ENCODE results near the gene CEACAM1. TPM values are rescaled to one million over a fixed set of nuclear protein-coding genes. Genes with fewer than 3 reads are reported as not detected.

The CEACAM1 gene
- total and polyA plus RNA-seq, 4 donors: 0.60 to 4.4 (median 1.2) TPM

DNA sequence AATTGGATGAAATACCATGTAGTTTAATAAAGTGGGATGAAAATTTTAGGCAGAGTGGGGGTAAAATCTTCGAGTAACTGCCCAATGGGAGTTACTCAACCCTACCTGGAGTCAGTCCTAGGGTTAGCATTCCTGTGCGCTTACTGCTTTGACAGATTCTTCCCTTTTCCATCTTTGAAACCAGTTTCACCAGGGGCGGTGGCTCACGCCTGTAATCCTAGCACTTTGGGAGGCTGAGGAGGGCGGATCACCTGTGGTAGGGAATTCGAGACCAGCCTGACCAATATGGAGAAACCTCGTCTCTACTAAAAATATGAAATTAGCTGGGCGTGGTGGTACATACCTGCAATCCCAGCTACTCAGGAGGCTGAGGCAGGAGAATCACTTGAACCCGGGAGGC lies 48.5 kb downstream of the CEACAM1 start:
- Histone ChIP-seq H3K4me3 (ENCODE audit: low read depth, low read length) (no peak overlapping the region), H3K9me3 (ENCODE audit: control insufficient read depth, insufficient read depth, low read length) (no peaks in the 10 kb centered on the region), H3K27me3 (ENCODE audit: control insufficient read depth, insufficient read depth, low read length) (no peaks in the 10 kb centered on the region), H3K36me3 (ENCODE audit: control insufficient read depth, insufficient read depth, low read length) (no peaks in the 10 kb centered on the region), H3K4me1 (ENCODE audit: control insufficient read depth, insufficient read depth, low read length) (no peaks in the 10 kb centered on the region), H3K27ac (ENCODE audit: low read depth, low read length) (no peak overlapping the region)
- WGBS (ENCODE audit: insufficient coverage): 100% methylated on average over 1 of the region's 9 CpGs
- no peak for DNase-seq (ENCODE audit: low read depth in 4 of 6, low spot score in 6 of 6)

DNA sequence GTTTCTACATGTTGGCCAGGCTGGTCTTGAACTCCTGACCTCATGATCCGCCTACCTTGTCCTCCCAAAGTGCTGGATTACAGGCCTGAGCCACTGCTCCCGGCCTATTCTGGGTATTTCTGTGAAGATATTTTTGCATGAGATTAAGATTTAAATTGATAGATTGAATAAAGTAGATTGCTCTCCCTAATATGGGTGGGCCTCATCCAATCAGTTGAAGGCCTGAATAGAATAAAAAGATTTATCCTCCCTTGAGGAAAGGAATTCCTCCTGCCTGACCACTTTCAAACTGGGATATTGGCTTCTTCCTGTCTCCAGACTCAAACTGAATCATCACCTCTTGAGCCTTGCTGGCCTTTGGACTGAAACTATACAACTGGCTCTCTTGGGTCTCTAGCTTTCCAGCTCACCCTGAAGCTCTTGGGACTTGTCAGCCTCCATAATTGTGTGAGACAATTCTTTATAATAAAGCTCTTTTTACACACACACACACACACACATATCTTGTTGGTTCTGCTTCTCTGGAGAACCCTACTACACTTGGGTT lies 49.4 kb downstream of the CEACAM1 start:
- Histone ChIP-seq H3K4me1 (ENCODE audit: control insufficient read depth, insufficient read depth, low read length) (no peaks in the 10 kb centered on the region), H3K27ac (ENCODE audit: low read depth, low read length) (no peak overlapping the region), H3K4me3 (ENCODE audit: low read depth, low read length) (no peak overlapping the region), H3K36me3 (ENCODE audit: control insufficient read depth, insufficient read depth, low read length) (no peaks in the 10 kb centered on the region), H3K27me3 (ENCODE audit: control insufficient read depth, insufficient read depth, low read length) (no peaks in the 10 kb centered on the region), H3K9me3 (ENCODE audit: control insufficient read depth, insufficient read depth, low read length) (no peaks in the 10 kb centered on the region)
- DNase-seq (ENCODE audit: low read depth in 4 of 6, low spot score in 6 of 6): no peak
- 100% methylated on average over 2 of the region's 2 CpGs for WGBS (ENCODE audit: insufficient coverage)

DNA sequence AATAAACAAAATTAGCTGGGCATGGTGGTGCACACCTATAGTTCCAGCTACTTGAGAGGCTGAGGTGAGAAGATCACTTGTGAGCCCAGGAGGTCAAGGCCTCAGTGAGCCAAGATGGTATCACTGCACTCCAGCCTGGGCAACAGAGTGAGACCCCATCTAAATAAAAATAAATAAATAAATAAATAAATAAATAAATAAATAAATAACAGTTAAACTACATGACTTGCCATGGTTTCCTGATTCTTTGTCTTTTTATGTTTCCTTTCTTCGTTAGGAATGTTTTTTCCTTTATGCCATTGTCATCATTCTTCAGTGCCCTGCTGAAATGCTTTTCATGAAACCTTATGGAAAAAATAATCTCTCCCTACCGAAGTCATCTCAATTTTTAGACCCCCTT lies 50.3 kb downstream of the CEACAM1 start:
- DNase-seq (ENCODE audit: low read depth in 4 of 6, low spot score in 6 of 6): no peak
- H3K9me3 ChIP-seq (ENCODE audit: control insufficient read depth, insufficient read depth, low read length): no peaks in the 10 kb centered on the region
- no peak overlapping the region for H3K4me3 ChIP-seq (ENCODE audit: low read depth, low read length)
- H3K36me3 ChIP-seq (ENCODE audit: control insufficient read depth, insufficient read depth, low read length): no peaks in the 10 kb centered on the region
- no peak overlapping the region for H3K27ac ChIP-seq (ENCODE audit: low read depth, low read length)
- WGBS (ENCODE audit: insufficient coverage): no CpG with 5 or more reads among the region's 2 CpGs
- H3K27me3 ChIP-seq (ENCODE audit: control insufficient read depth, insufficient read depth, low read length): no peaks in the 10 kb centered on the region
- no peaks in the 10 kb centered on the region for H3K4me1 ChIP-seq (ENCODE audit: control insufficient read depth, insufficient read depth, low read length)

DNA sequence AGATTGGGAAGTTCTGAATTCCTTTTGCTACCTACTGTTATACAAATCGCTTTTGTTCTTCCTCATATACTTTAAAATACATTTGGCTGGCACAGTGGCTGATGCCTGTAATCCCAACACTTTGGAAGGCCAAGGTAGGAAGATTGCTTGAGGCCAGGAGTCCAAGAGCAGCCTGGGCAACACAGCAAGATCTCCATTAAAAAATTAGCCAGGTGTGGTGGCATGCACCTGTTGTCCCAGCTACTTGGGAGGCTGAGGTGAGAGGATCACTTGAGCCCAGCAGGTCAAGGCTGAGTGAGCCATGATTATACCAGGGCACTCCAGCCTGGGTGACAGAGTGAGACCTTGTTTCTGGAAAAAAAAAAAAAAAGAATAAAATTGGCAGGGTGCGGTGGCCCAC lies 51.2 kb downstream of the CEACAM1 start:
- DNase-seq (ENCODE audit: low read depth in 4 of 6, low spot score in 6 of 6): no peak
- 100% methylated on average over 1 of the region's 2 CpGs for WGBS (ENCODE audit: insufficient coverage)
- H3K4me1 ChIP-seq (ENCODE audit: control insufficient read depth, insufficient read depth, low read length): no peaks in the 10 kb centered on the region
- H3K27me3 ChIP-seq (ENCODE audit: control insufficient read depth, insufficient read depth, low read length): no peaks in the 10 kb centered on the region
- no peaks in the 10 kb centered on the region for H3K36me3 ChIP-seq (ENCODE audit: control insufficient read depth, insufficient read depth, low read length)
- no peaks in the 10 kb centered on the region for H3K9me3 ChIP-seq (ENCODE audit: control insufficient read depth, insufficient read depth, low read length)
- no peak overlapping the region for H3K27ac ChIP-seq (ENCODE audit: low read depth, low read length)
- no peak overlapping the region for H3K4me3 ChIP-seq (ENCODE audit: low read depth, low read length)

DNA sequence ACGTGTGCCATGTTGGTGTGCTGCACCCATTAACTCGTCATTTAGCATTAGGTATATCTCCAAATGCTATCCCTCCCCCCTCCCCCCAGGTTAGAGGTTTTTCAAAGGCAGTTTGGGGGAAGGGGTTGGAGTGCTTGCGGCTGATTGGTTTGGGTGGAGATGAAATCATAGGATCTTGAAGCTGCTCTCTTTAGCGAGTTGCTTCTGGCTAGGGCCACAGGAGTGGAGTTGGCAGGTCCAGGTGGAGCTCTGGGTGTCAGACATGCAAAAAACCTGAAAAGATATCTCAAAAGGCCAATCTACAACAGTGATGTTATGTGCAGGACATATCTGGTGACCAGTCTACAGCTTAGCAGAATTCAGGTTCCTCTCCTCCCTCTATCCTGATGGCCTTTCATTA lies 52.9 kb downstream of the CEACAM1 start:
- H3K4me1 ChIP-seq (ENCODE audit: control insufficient read depth, insufficient read depth, low read length): no peaks in the 10 kb centered on the region
- no peaks in the 10 kb centered on the region for H3K36me3 ChIP-seq (ENCODE audit: control insufficient read depth, insufficient read depth, low read length)
- no peak overlapping the region for H3K27ac ChIP-seq (ENCODE audit: low read depth, low read length)
- no peak for DNase-seq (ENCODE audit: low read depth in 4 of 6, low spot score in 6 of 6)
- no peaks in the 10 kb centered on the region for H3K27me3 ChIP-seq (ENCODE audit: control insufficient read depth, insufficient read depth, low read length)
- WGBS (ENCODE audit: insufficient coverage): 0% methylated on average over 1 of the region's 4 CpGs
- no peak overlapping the region for H3K4me3 ChIP-seq (ENCODE audit: low read depth, low read length)
- no peaks in the 10 kb centered on the region for H3K9me3 ChIP-seq (ENCODE audit: control insufficient read depth, insufficient read depth, low read length)

DNA sequence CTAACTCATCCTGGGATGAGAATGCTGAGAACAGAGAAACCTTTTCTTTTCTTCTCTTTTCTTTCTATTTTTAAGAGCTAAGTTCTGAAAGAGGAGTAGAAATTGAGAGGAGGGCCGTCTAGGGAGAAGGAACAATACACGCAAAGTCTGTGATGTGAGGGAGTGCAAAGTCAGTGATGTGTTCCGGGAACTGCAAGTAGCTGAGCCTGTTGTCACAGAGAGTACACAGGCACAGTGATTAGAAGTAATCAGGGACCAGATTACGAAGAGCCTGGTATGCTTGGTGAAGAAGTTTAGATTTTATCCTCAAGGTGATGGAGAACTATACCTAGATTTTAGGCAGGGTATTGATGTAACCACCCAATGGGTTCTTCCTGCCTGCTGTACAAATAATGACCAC lies 53.5 kb downstream of the CEACAM1 start:
- no peak for DNase-seq (ENCODE audit: low read depth in 4 of 6, low spot score in 6 of 6)
- no peaks in the 10 kb centered on the region for H3K9me3 ChIP-seq (ENCODE audit: control insufficient read depth, insufficient read depth, low read length)
- no peaks in the 10 kb centered on the region for H3K4me1 ChIP-seq (ENCODE audit: control insufficient read depth, insufficient read depth, low read length)
- no peak overlapping the region for H3K27ac ChIP-seq (ENCODE audit: low read depth, low read length)
- H3K27me3 ChIP-seq (ENCODE audit: control insufficient read depth, insufficient read depth, low read length): no peaks in the 10 kb centered on the region
- 42% methylated on average over 4 of the region's 4 CpGs for WGBS (ENCODE audit: insufficient coverage)
- H3K4me3 ChIP-seq (ENCODE audit: low read depth, low read length): no peak overlapping the region
- no peaks in the 10 kb centered on the region for H3K36me3 ChIP-seq (ENCODE audit: control insufficient read depth, insufficient read depth, low read length)

DNA sequence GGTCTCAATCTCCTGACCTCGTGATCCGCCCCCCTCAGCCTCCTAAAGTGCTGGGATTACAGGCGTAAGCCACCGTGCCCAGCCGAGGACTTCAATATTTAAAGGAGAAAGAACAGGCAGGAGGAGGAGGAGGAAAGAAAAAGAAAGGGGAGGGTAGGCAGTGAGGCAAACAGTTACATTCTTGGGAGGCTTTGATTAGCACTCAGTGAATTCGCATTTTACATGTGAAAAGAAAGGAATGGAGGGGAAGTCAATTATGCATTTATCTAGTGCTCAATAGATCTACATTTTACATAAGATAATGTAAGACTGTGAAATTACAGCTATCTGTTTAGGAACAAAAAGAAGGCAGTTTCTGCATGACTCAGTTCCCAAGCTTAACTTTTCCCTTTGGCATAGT lies 54.6 kb downstream of the CEACAM1 start:
- Histone ChIP-seq H3K4me1 (ENCODE audit: control insufficient read depth, insufficient read depth, low read length) (no peaks in the 10 kb centered on the region), H3K4me3 (ENCODE audit: low read depth, low read length) (no peak overlapping the region), H3K9me3 (ENCODE audit: control insufficient read depth, insufficient read depth, low read length) (no peaks in the 10 kb centered on the region), H3K27ac (ENCODE audit: low read depth, low read length) (no peak overlapping the region), H3K36me3 (ENCODE audit: control insufficient read depth, insufficient read depth, low read length) (no peaks in the 10 kb centered on the region), H3K27me3 (ENCODE audit: control insufficient read depth, insufficient read depth, low read length) (no peaks in the 10 kb centered on the region)
- 41% methylated on average over 4 of the region's 6 CpGs for WGBS (ENCODE audit: insufficient coverage)
- no peak for DNase-seq (ENCODE audit: low read depth in 4 of 6, low spot score in 6 of 6)

DNA sequence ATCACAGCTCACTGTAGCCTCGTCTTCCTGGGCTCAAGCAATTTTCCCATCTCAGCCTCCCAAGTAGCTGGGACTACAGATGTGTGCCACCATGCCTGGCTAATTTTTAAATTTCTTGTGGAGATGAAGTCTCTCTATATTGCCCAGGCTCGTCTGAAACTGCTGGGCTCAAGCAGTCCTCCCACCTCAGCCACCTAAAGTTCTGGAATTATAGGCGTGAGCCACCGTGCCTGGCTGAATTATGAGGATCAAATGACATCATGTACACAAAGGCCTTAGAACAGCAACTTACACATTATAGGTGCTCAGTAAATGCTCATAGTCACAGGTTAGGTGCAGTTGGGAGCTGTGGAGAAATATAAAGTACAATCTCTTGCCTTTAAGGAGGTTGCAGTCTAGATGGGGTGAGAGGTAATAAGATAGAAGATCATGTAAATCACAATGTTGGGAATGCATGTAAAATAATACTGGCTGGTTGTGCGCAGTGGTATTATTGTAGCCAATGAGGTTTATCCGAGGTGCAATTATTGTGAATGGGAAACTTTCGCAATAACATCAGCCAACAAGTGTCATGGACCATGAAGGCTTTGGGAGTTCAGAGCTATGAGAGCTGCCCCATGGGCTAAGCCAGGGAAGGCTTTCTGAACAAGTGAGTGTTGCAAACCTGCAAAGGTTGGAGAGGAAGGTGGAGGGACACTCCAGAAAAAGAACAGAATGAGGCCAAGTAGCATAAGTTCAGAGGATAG lies 55.7 kb downstream of the CEACAM1 start:
- no peak overlapping the region for H3K4me3 ChIP-seq (ENCODE audit: low read depth, low read length)
- no peak overlapping the region for H3K27ac ChIP-seq (ENCODE audit: low read depth, low read length)
- no peaks in the 10 kb centered on the region for H3K9me3 ChIP-seq (ENCODE audit: control insufficient read depth, insufficient read depth, low read length)
- 97% methylated on average over 5 of the region's 7 CpGs for WGBS (ENCODE audit: insufficient coverage)
- H3K27me3 ChIP-seq (ENCODE audit: control insufficient read depth, insufficient read depth, low read length): no peaks in the 10 kb centered on the region
- H3K36me3 ChIP-seq (ENCODE audit: control insufficient read depth, insufficient read depth, low read length): no peaks in the 10 kb centered on the region
- no peaks in the 10 kb centered on the region for H3K4me1 ChIP-seq (ENCODE audit: control insufficient read depth, insufficient read depth, low read length)
- no peak for DNase-seq (ENCODE audit: low read depth in 4 of 6, low spot score in 6 of 6)

DNA sequence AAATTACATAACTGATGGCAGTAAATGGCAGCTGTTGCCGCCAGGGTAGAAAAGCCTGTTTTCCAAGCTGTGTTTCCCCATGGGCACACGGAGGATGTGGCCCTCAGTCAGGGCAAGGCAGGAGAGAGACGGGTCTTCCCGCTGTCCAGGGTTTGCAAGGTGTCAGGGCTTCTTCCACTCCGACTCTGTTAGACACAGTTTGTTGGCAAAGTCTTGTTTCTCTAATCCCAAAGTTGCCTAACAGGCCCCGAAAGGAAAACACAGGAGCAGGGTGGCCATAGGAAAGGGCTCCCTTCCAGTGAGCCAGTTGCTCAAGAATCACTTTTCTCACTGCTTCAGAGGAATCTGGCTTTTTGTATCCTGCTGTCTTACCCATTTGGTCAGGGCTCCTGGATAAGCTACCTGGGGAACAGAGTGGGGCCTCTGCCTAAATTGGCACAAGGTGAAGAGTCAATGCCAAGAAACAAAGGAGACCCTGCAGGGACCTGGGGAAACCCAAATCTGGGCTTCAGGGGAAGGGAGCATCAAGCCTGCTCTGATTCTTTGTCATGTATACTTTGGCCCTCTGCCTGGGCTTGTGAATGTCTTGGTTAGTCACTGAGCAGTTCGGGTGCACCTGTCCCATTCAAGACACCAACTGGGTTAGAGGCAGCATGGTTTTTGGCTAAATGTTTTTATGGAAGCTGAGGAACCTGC lies 56.6 kb downstream of the CEACAM1 start:
- H3K4me3 ChIP-seq (ENCODE audit: low read depth, low read length): no peak overlapping the region
- H3K9me3 ChIP-seq (ENCODE audit: control insufficient read depth, insufficient read depth, low read length): no peaks in the 10 kb centered on the region
- no peak overlapping the region for H3K27ac ChIP-seq (ENCODE audit: low read depth, low read length)
- WGBS (ENCODE audit: insufficient coverage): 88% methylated on average over 6 of the region's 7 CpGs
- H3K4me1 ChIP-seq (ENCODE audit: control insufficient read depth, insufficient read depth, low read length): no peaks in the 10 kb centered on the region
- H3K27me3 ChIP-seq (ENCODE audit: control insufficient read depth, insufficient read depth, low read length): no peaks in the 10 kb centered on the region
- no peaks in the 10 kb centered on the region for H3K36me3 ChIP-seq (ENCODE audit: control insufficient read depth, insufficient read depth, low read length)
- DNase-seq (ENCODE audit: low read depth in 4 of 6, low spot score in 6 of 6): no peak
